HepG2 (cell line): ENCODE data around the gene CST3. TPM values are rescaled to one million over a fixed set of nuclear protein-coding genes. Genes with fewer than 3 reads are reported as not detected.

Experiments
- ATF2 ChIP-seq: sonication (generic); formaldehyde crosslinking; IDR thresholded peaks from 2 replicates; pipeline ENCODE4 v1.4.0; 2020; ENCODE audit warnings: missing genetic modification reagents
- ATF4 ChIP-seq, 2 experiments: fragments of 450-650 bp in 1 of 2; sonication (generic) in 1 of 2; formaldehyde crosslinking; IDR thresholded peaks; 2 replicates each; pipeline versions ENCODE4 v1.5.0 to v1.8.0; 2020 to 2022; ENCODE audit warnings: mild to moderate bottlenecking in 1 of 2, missing genetic modification reagents in 1 of 2
- E2F2 ChIP-seq: sonication (generic); formaldehyde crosslinking; IDR thresholded peaks from 2 replicates; pipeline ENCODE4 v1.4.0; 2020; ENCODE audit warnings: missing genetic modification reagents, borderline replicate concordance
- HES4 ChIP-seq: sonication (generic); formaldehyde crosslinking; IDR thresholded peaks from 2 replicates; pipeline ENCODE4 v1.9.0; 2021; ENCODE audit warnings: mild to moderate bottlenecking, missing genetic modification reagents, borderline replicate concordance
- HNF1B ChIP-seq: sonication (generic); formaldehyde crosslinking; IDR thresholded peaks from 2 replicates; pipeline ENCODE4 v1.5.1; 2020; ENCODE audit warnings: mild to moderate bottlenecking, moderate library complexity, missing genetic modification reagents
- IRF1 ChIP-seq: sonication (generic); formaldehyde crosslinking; IDR thresholded peaks from 2 replicates; pipeline ENCODE4 v1.4.0; 2020; ENCODE audit warnings: low read depth, mild to moderate bottlenecking, missing genetic modification reagents
- KAT8 ChIP-seq: IDR thresholded peaks from 2 replicates; pipeline ENCODE4 v1.6.1; 2016; ENCODE audit warnings: missing genetic modification reagents, missing compliant biosample characterization
- RBM22 ChIP-seq: fragments of 200-400 bp; formaldehyde crosslinking; optimal IDR thresholded peaks from 2 replicates; pipeline ENCODE3; 2017; ENCODE audit warnings: mild to moderate bottlenecking, low read length, moderate library complexity
- SNAPC4 ChIP-seq: sonication (generic); formaldehyde crosslinking; IDR thresholded peaks from 2 replicates; pipeline ENCODE4 v1.4.0; 2020; ENCODE audit warnings: mild to moderate bottlenecking, missing genetic modification reagents
- YEATS4 ChIP-seq: sonication (generic); formaldehyde crosslinking; IDR thresholded peaks from 2 replicates; pipeline ENCODE4 v1.4.0; 2020; ENCODE audit warnings: missing genetic modification reagents, borderline replicate concordance
- ZKSCAN8 ChIP-seq: IDR thresholded peaks from 2 replicates; pipeline ENCODE4 v1.6.1; 2016; ENCODE audit warnings: borderline replicate concordance, missing genetic modification reagents, missing compliant biosample characterization
- ZNF264 ChIP-seq: sonication (generic); formaldehyde crosslinking; IDR thresholded peaks from 2 replicates; pipeline ENCODE4 v1.4.0; 2020; ENCODE audit warnings: missing genetic modification reagents
- ZNF558 ChIP-seq: sonication (generic); formaldehyde crosslinking; IDR thresholded peaks from 2 replicates; pipeline ENCODE4 v1.9.0; 2022; ENCODE audit warnings: mild to moderate bottlenecking, missing genetic modification reagents, borderline replicate concordance
- ZNF605 ChIP-seq: sonication (generic); formaldehyde crosslinking; IDR thresholded peaks from 2 replicates; pipeline ENCODE4 v1.8.0; 2022; ENCODE audit warnings: mild to moderate bottlenecking, missing genetic modification reagents
- ZNF616 ChIP-seq: sonication (generic); formaldehyde crosslinking; IDR thresholded peaks from 2 replicates; pipeline ENCODE4 v1.5.0; 2020; ENCODE audit warnings: low read depth, mild to moderate bottlenecking, missing genetic modification reagents
- polyA plus RNA-seq, 8 experiments: library from polyadenylated mRNA; depleted of rRNA in 3 of 8; stranded (reverse) in 7 of 8; unstranded in 1 of 8; fragments of >200 nt; fragmentation: Illumina TruSeq in 4 of 8; extraction: Trizol in 4 of 8; gene quantifications; 2 replicates each; pipeline versions ENCODE4 v1.2.1 to v1.2.3, GENCODE V29; 2011 to 2016; ENCODE audit warnings: low read depth in 4 of 8, missing spikeins in 1 of 8, mixed read lengths in 1 of 8; ENCODE audit not compliant: insufficient read depth in 1 of 8
- total RNA-seq, 5 experiments: library from RNA; depleted of rRNA; stranded (reverse); fragments of >200 nt; fragmentation: Illumina TruSeq; extraction: Trizol; gene quantifications; 2 replicates each; pipeline ENCODE4 v1.2.3, GENCODE V29; 2016; ENCODE audit warnings: low read depth in 1 of 5

The CST3 gene
- total and polyA plus RNA-seq, 2 of the 13 experiments (the other 11 are each of a cell fraction or from before 2014, with no cell fraction given): 690 to 1,005 TPM

GRCh38 chr20:23629542-23630391, 8.0 kb downstream of the CST3 start (continued):
- TF ChIP-seq ATF2: peak; percentile 41; the same call in 1 of the 2 replicates
- no peak for TF ChIP-seq E2F2 (CRISPR knock-in tag)
- peak; percentile 14; the same call in 1 of the 2 replicates for TF ChIP-seq YEATS4 (CRISPR knock-in tag)
- 0 out of 2 replicates have a peak, but pooled peaks have one; percentile 69 for TF ChIP-seq ZNF558 (CRISPR knock-in tag)
- TF ChIP-seq ZKSCAN8 (CRISPR knock-in tag): no peak
- TF ChIP-seq ZNF616 (CRISPR knock-in tag): 0 out of 2 replicates have a peak, but pooled peaks have one; percentile 14
- TF ChIP-seq ATF4 (CRISPR knock-in tag; IDR thresholded peaks at IDR 0.05): 0 out of 4 replicates have a peak, but pooled peaks of 1 of the 2 experiments have one; percentile 16
- peak; percentile 0; the same call in 1 of the 2 replicates for TF ChIP-seq ZNF264 (CRISPR knock-in tag)
- TF ChIP-seq SNAPC4 (CRISPR knock-in tag): 0 out of 2 replicates have a peak, but pooled peaks have one; percentile 11
- peak; percentile 50; the same call in 1 of the 2 replicates for TF ChIP-seq HNF1B (CRISPR knock-in tag)
- peak; percentile 68; the same call in 1 of the 2 replicates for TF ChIP-seq ZNF605 (CRISPR knock-in tag)
- no peak for TF ChIP-seq IRF1 (CRISPR knock-in tag)
- no peak for TF ChIP-seq HES4 (CRISPR knock-in tag)
- TF ChIP-seq KAT8 (CRISPR knock-in tag): no peak
- TF ChIP-seq RBM22: peak; percentile 96
